PC-3 (cell line): ENCODE results near the gene CAPN1. TPM values are rescaled to one million over a fixed set of nuclear protein-coding genes. Genes with fewer than 3 reads are reported as not detected.

Experiments
- ATAC-seq: fragments of 200-7000 bp; cut with Tn5 transposase; 2 replicates; pipeline ENCODE4 v1.9.1; 2020; ENCODE audit warnings: mild to moderate bottlenecking, moderate library complexity
- BruUV-seq: library from RNA; stranded (reverse); fragments of 400-500 nt; replicated peaks from 2 replicates; lab custom pipeline; 2021; lab: Mats Ljungman, UMichigan
- CTCF ChIA-PET: fragments of 300-600 bp; sonication (Branson Sonifier 250); formaldehyde crosslinking; loops from one replicate; lab custom pipeline; 2022; ENCODE audit warnings: antibody characterized with exemption; lab: Charles Lee
- POLR2A ChIA-PET: fragments of 300-600 bp; sonication (Branson Sonifier 250); formaldehyde crosslinking; loops from one replicate; lab custom pipeline; 2022; ENCODE audit warnings: antibody characterized with exemption; ENCODE audit not compliant: unreplicated experiment; lab: Charles Lee
- DNase-seq: peaks from one replicate; pipeline ENCODE4 v3.0.0-alpha.2; 2015
- H2AFZ ChIP-seq: fragments of 300-600 bp; sonication (generic); 2 replicates; pipeline ENCODE4 v1.6.0; 2016; ENCODE audit warnings: antibody characterized with exemption, low read length
- H3F3A ChIP-seq: fragments of 300-600 bp; sonication (generic); one replicate; pipeline ENCODE4 v1.6.0; 2017; ENCODE audit warnings: antibody characterized with exemption, low read length, control low read depth, mild to moderate bottlenecking; ENCODE audit not compliant: unreplicated experiment
- H3K27ac ChIP-seq: fragments of 300-600 bp; sonication (generic); 2 replicates; pipeline ENCODE4 v1.5.1; 2016; ENCODE audit warnings: mild to moderate bottlenecking, low read length
- H3K27me3 ChIP-seq: fragments of 300-600 bp; sonication (generic); 2 replicates; pipeline ENCODE4 v1.6.1; 2016; ENCODE audit warnings: low read length, mixed read lengths
- H3K36me3 ChIP-seq: fragments of 300-600 bp; sonication (generic); 2 replicates; pipeline ENCODE4 v1.6.1; 2016; ENCODE audit warnings: low read depth, mixed run types, low read length, mixed read lengths
- H3K4me1 ChIP-seq: fragments of 300-600 bp; sonication (generic); 2 replicates; pipeline ENCODE4 v1.5.1; 2016; ENCODE audit warnings: low read length; ENCODE audit not compliant: insufficient read depth
- H3K4me2 ChIP-seq: fragments of 300-600 bp; sonication (generic); 2 replicates; pipeline ENCODE4 v1.6.0; 2016; ENCODE audit warnings: low read length
- H3K4me3 ChIP-seq: fragments of 300-600 bp; sonication (generic); 2 replicates; pipeline ENCODE4 v1.5.1; 2016; ENCODE audit warnings: mild to moderate bottlenecking, low read length, mixed read lengths
- H3K79me2 ChIP-seq: fragments of 300-600 bp; sonication (generic); 2 replicates; pipeline ENCODE4 v1.6.1; 2017; ENCODE audit warnings: low read length, mixed read lengths
- H3K9ac ChIP-seq: fragments of 300-600 bp; sonication (generic); 2 replicates; pipeline ENCODE4 v1.6.0; 2016; ENCODE audit warnings: mild to moderate bottlenecking, low read length
- H3K9me2 ChIP-seq: fragments of 300-600 bp; sonication (generic); replicated peaks from 2 replicates; pipeline ENCODE4 v1.6.1; 2016; ENCODE audit warnings: mixed run types, low read length, mixed read lengths
- H3K9me3 ChIP-seq: fragments of 300-600 bp; sonication (generic); 2 replicates; pipeline ENCODE4 v1.6.1; 2016; ENCODE audit warnings: low read length, mixed read lengths
- H4K20me1 ChIP-seq: fragments of 300-600 bp; sonication (generic); 2 replicates; pipeline ENCODE4 v1.6.1; 2016; ENCODE audit warnings: low read length, mixed read lengths
- CTCF ChIP-seq: fragments of 300-600 bp; sonication (generic); conservative IDR thresholded peaks from 2 replicates; pipeline ENCODE4 v1.5.1; 2017; ENCODE audit warnings: antibody characterized with exemption, low read depth, mild to moderate bottlenecking, low read length
- EZH2 ChIP-seq: fragments of 300-600 bp; sonication (generic); IDR thresholded peaks from one replicate; pipeline ENCODE4 v1.6.1; 2017; ENCODE audit warnings: antibody characterized with exemption, mild to moderate bottlenecking, low read length; ENCODE audit not compliant: unreplicated experiment
- EZH2phosphoT487 ChIP-seq: fragments of 300-600 bp; sonication (generic); IDR thresholded peaks from 2 replicates; pipeline ENCODE4 v1.6.1; 2018; ENCODE audit warnings: mild to moderate bottlenecking, antibody characterized with exemption, low read length, borderline replicate concordance
- intact Hi-C: fragments of 100-400 bp; cut with micrococcal nuclease; formaldehyde crosslinking; loops from 2 replicates; pipeline ENCODE4 v1.9.0; 2023
- total RNA-seq: library from RNA; depleted of rRNA; stranded (reverse); fragments of >200 nt; gene quantifications from 2 replicates; pipeline ENCODE4 v1.2.3, GENCODE V29; 2014

The CAPN1 gene
- total RNA-seq, 1 experiment from 2014 or later, result 307 TPM

- Histone ChIP-seq H3K27ac (no peak overlapping the region), H3K4me2 (no peak overlapping the region), H3K9ac (no peak overlapping the region), H3K79me2 (no peaks in the 10 kb centered on the region), H3K4me1 (peaks cover 2% of the 10 kb centered on the region), H3F3A (no peaks in the 10 kb centered on the region), H4K20me1 (no peaks in the 10 kb centered on the region), H3K36me3 (no peaks in the 10 kb centered on the region), H3K4me3 (no peak overlapping the region), H3K9me2 (no peaks in the 10 kb centered on the region), H2AFZ (no peak overlapping the region), H3K9me3 (no peaks in the 10 kb centered on the region), H3K27me3 (no peaks in the 10 kb centered on the region)
- ChIA-PET POLR2A (no interaction called here), CTCF (no interaction called here)
- ATAC-seq, result no peak
- no TSS peak for BruUV-seq
- intact Hi-C loops, result no loop called here
- TF ChIP-seq EZH2phosphoT487, result no peak
- TF ChIP-seq CTCF, result no peak
- TF ChIP-seq EZH2, result no peak
- DNase-seq, result no peak
Measured at GRCh38 chr11:65156256-65156655, 25.5 kb upstream of the CAPN1 start.

GRCh38 chr11:65156926-65157325 lies 24.8 kb upstream of the CAPN1 start:
- H3K36me3 ChIP-seq, result no peaks in the 10 kb centered on the region
- H3K27ac ChIP-seq, result no peak overlapping the region
- TF ChIP-seq EZH2phosphoT487 (no peak), CTCF (no peak), EZH2 (no peak)
- H4K20me1 ChIP-seq, result no peaks in the 10 kb centered on the region
- no peak overlapping the region for H2AFZ ChIP-seq
- no peak for DNase-seq
- ChIA-PET POLR2A (no interaction called here), CTCF (no interaction called here)
- no TSS peak for BruUV-seq
- no peaks in the 10 kb centered on the region for H3K27me3 ChIP-seq
- H3K79me2 ChIP-seq, result no peaks in the 10 kb centered on the region
- no peak overlapping the region for H3K9ac ChIP-seq
- no peaks in the 10 kb centered on the region for H3K4me1 ChIP-seq
- intact Hi-C loops, result no loop called here
- no peaks in the 10 kb centered on the region for H3K9me2 ChIP-seq
- no peaks in the 10 kb centered on the region for H3K9me3 ChIP-seq
- ATAC-seq, result no peak
- H3K4me3 ChIP-seq, result no peak overlapping the region
- no peaks in the 10 kb centered on the region for H3F3A ChIP-seq
- H3K4me2 ChIP-seq, result no peak overlapping the region

- H3K27me3 ChIP-seq, result no peaks in the 10 kb centered on the region
- ATAC-seq (no peak), DNase-seq (no peak)
- H3F3A ChIP-seq, result no peaks in the 10 kb centered on the region
- intact Hi-C loops, result no loop called here
- no peaks in the 10 kb centered on the region for H3K36me3 ChIP-seq
- no peaks in the 10 kb centered on the region for H3K9me2 ChIP-seq
- H4K20me1 ChIP-seq, result no peaks in the 10 kb centered on the region
- BruUV-seq, result no TSS peak
- no peak overlapping the region for H3K4me3 ChIP-seq
- H2AFZ ChIP-seq, result no peak overlapping the region
- H3K9me3 ChIP-seq, result no peaks in the 10 kb centered on the region
- TF ChIP-seq EZH2 (no peak), EZH2phosphoT487 (no peak), CTCF (no peak)
- no peak overlapping the region for H3K9ac ChIP-seq
- no peak overlapping the region for H3K27ac ChIP-seq
- CTCF ChIA-PET, result no interaction called here
- no peak overlapping the region for H3K4me2 ChIP-seq
- no peaks in the 10 kb centered on the region for H3K79me2 ChIP-seq
- POLR2A ChIA-PET, result no interaction called here
- H3K4me1 ChIP-seq, result no peaks in the 10 kb centered on the region
Measured at GRCh38 chr11:65157336-65157735, 24.4 kb upstream of the CAPN1 start.
